Loucy (cell line): Measurements from ENCODE around the gene ZNF771.
"Not testable (repeated sequence)": the region's sequence is repeated elsewhere in the genome, so short reads cannot be mapped to it uniquely, and the experiment has no call there.

Source experiments
- H2AFZ ChIP-seq: fragments of 200-600 bp; sonication (generic); 2 replicates; pipeline ENCODE4 v1.6.0; 2016; ENCODE audit warnings: antibody characterized with exemption, mild to moderate bottlenecking, low read length, moderate library complexity
- H3F3A ChIP-seq: fragments of 200-600 bp; 2 replicates; pipeline ENCODE4 v1.6.0; 2016; ENCODE audit warnings: antibody characterized with exemption, low read depth, mild to moderate bottlenecking
- H3K27me3 ChIP-seq: fragments of 200-600 bp; sonication (generic); 2 replicates; pipeline ENCODE4 v1.6.1; 2014; ENCODE audit warnings: low read length, mild to moderate bottlenecking; ENCODE audit not compliant: insufficient read depth, poor library complexity, severe bottlenecking
- H3K36me3 ChIP-seq: fragments of 200-600 bp; sonication (generic); 2 replicates; pipeline ENCODE4 v1.6.1; 2016; ENCODE audit warnings: low read length; ENCODE audit not compliant: insufficient read depth
- H3K4me1 ChIP-seq: fragments of 200-600 bp; sonication (generic); 2 replicates; pipeline ENCODE4 v1.5.1; 2014; ENCODE audit warnings: low read length, mild to moderate bottlenecking; ENCODE audit not compliant: insufficient read depth, poor library complexity, severe bottlenecking
- H3K4me2 ChIP-seq: fragments of 200-600 bp; sonication (generic); 2 replicates; pipeline ENCODE4 v1.6.0; 2014; ENCODE audit warnings: antibody characterized with exemption, low read length, low read depth, mild to moderate bottlenecking; ENCODE audit not compliant: poor library complexity, severe bottlenecking
- H3K4me3 ChIP-seq: fragments of 200-600 bp; sonication (generic); 2 replicates; pipeline ENCODE4 v1.5.1; 2014; ENCODE audit warnings: low read length, mild to moderate bottlenecking, mixed read lengths; ENCODE audit not compliant: poor library complexity, severe bottlenecking
- H3K79me2 ChIP-seq: fragments of 200-600 bp; sonication (generic); 2 replicates; pipeline ENCODE4 v1.6.1; 2014; ENCODE audit warnings: low read length; ENCODE audit not compliant: insufficient read depth
- H3K9ac ChIP-seq: fragments of 200-600 bp; sonication (generic); 2 replicates; pipeline ENCODE4 v1.6.0; 2014; ENCODE audit warnings: mild to moderate bottlenecking, low read depth, low read length, moderate library complexity; ENCODE audit not compliant: poor library complexity, severe bottlenecking
- H3K9me2 ChIP-seq: fragments of 200-600 bp; sonication (generic); replicated peaks from 2 replicates; pipeline ENCODE4 v1.6.1; 2016; ENCODE audit warnings: low read depth, low read length, mixed read lengths
- H3K9me3 ChIP-seq: fragments of 200-600 bp; sonication (generic); 2 replicates; pipeline ENCODE4 v1.6.1; 2014; ENCODE audit warnings: mild to moderate bottlenecking, antibody characterized with exemption, low read length, low read depth; ENCODE audit not compliant: insufficient read depth
- H4K20me1 ChIP-seq: fragments of 200-600 bp; sonication (generic); 2 replicates; pipeline ENCODE4 v1.6.0; 2014; ENCODE audit warnings: antibody characterized with exemption, low read length, mild to moderate bottlenecking; ENCODE audit not compliant: insufficient read depth, poor library complexity, severe bottlenecking
- EZH2phosphoT487 ChIP-seq: fragments of 200-600 bp; IDR thresholded peaks from 2 replicates; pipeline ENCODE4 v1.6.1; 2018; ENCODE audit warnings: antibody characterized with exemption, mild to moderate bottlenecking, moderate library complexity, borderline replicate concordance
- TF ChIP-seq, protein P1 (sequence below): fragments of 200-600 bp; sonication (generic); conservative IDR thresholded peaks from 2 replicates; pipeline ENCODE4 v1.5.1; 2014; ENCODE audit warnings: mild to moderate bottlenecking, antibody characterized with exemption, low read length

ZNF771 gene

DNA sequence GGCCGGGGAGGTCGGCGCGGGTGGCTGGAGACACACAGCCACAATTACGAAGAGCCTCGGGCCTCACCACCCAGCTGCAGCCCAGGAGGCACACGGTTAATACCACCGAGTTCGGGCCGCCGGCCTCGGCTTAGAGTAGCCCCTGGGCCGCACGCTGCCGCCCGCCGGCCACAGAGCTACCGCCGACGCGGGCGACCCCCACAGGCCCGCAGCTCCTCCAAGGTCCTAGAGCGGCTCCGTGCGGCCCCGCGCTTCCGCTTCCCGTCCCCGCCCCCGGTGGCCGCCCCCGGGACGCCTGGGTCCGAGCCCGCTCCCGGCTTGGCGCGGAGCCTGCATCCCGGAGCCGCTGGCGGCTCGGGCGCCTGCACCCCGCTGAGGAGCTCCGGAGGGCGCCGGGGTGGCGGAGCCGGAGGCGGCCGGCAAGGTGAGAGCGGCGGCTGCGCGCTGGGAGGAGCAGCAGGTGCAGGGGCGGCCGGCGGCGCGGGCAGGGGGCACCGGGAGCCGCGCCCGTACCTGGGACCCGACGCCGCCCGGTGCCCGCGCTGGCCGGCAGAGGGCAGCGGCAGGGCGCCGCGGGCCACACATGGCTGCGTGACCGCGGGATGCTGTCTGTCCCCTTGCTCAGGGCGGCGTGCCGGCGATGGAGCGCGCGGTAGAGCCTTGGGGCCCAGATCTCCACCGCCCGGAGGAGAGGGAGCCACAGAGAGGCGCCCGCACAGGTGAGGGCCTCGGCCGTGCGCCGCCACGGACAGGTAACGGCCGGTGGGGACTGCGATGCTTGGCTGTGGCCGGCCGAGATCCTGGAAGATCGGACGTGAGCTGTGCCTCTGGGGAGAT lies 12.0 kb upstream of the ZNF771 start, which contains the start of gene ZNF48:
TSS of gene ZNF48 (plus strand) at position 266 of the 837 bp plus-strand sequence. CDS start at position 641, 375 bp downstream.
- TF ChIP-seq, protein P1, sequence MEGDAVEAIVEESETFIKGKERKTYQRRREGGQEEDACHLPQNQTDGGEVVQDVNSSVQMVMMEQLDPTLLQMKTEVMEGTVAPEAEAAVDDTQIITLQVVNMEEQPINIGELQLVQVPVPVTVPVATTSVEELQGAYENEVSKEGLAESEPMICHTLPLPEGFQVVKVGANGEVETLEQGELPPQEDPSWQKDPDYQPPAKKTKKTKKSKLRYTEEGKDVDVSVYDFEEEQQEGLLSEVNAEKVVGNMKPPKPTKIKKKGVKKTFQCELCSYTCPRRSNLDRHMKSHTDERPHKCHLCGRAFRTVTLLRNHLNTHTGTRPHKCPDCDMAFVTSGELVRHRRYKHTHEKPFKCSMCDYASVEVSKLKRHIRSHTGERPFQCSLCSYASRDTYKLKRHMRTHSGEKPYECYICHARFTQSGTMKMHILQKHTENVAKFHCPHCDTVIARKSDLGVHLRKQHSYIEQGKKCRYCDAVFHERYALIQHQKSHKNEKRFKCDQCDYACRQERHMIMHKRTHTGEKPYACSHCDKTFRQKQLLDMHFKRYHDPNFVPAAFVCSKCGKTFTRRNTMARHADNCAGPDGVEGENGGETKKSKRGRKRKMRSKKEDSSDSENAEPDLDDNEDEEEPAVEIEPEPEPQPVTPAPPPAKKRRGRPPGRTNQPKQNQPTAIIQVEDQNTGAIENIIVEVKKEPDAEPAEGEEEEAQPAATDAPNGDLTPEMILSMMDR = peak; percentile 30
- TF ChIP-seq EZH2phosphoT487 = no peak

DNA sequence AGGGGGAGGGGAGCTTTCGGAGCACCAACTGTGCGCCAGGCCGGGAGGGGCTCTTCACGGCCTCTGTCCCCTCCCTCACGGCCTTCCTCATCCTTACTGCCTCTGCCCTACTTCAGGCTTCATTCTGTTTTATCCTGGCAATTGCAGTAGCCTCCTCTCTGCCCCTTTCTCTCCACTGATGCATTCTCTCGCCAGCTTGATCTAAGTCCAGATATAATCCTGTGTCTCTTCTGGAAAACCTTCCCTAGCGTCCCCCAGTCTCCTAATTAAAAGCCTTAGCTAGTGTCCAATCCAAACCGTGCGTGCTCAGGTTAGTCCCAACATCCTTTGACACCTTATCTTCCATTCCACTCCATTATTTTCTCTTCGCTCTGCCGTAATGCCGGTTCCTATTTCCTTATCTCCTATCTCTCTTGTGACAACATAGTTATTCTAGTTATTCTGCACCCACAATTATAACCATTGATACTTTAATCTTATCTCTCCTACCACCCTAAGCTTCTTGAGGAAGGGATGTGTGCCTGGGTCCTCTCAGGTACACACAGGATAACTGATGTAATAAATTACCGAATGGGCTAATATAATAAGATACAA lies 11.3 kb upstream of the ZNF771 start:
- peaks cover 8% of the 10 kb centered on the region; the same call in 1 of the 2 replicates for H3K36me3 ChIP-seq
- H3K4me1 ChIP-seq = peaks cover 55% of the 10 kb centered on the region
- H4K20me1 ChIP-seq = peaks cover 17% of the 10 kb centered on the region
- no peaks in the 10 kb centered on the region for H3K9me2 ChIP-seq
- TF ChIP-seq, protein P1 = no peak
- no peak for TF ChIP-seq EZH2phosphoT487
- no peaks in the 10 kb centered on the region for H3K9me3 ChIP-seq
- peaks cover 18% of the 10 kb centered on the region for H3F3A ChIP-seq
- peak overlapping the region; percentile 100 for H3K4me2 ChIP-seq
- H3K9ac ChIP-seq = peak overlapping the region; percentile 85
- no peaks in the 10 kb centered on the region for H3K27me3 ChIP-seq
- peak overlapping the region; percentile 99 for H3K4me3 ChIP-seq
- H2AFZ ChIP-seq = peak overlapping the region; percentile 46; the same call in 1 of the 2 replicates
- H3K79me2 ChIP-seq = peaks cover 45% of the 10 kb centered on the region

More for the DNA sequence above, 12.0 kb upstream of the ZNF771 start, which contains the start of gene ZNF48:
- peak within 1 kb of the TSS; percentile 98 for H2AFZ ChIP-seq
- peaks cover 14% of the 10 kb centered on the region for H3F3A ChIP-seq
- no peaks in the 10 kb centered on the region for H3K9me2 ChIP-seq
- H3K27me3 ChIP-seq = no peaks in the 10 kb centered on the region
- no peaks in the 10 kb centered on the region for H3K9me3 ChIP-seq
- peaks cover 45% of the 10 kb centered on the region for H3K79me2 ChIP-seq
- H3K4me1 ChIP-seq = peaks cover 51% of the 10 kb centered on the region
- peak within 1 kb of the TSS; percentile 100 for H3K4me2 ChIP-seq
- peak within 1 kb of the TSS; percentile 99 for H3K4me3 ChIP-seq
- H3K9ac ChIP-seq = peak within 1 kb of the TSS; percentile 89
- peaks cover 17% of the 10 kb centered on the region for H4K20me1 ChIP-seq
- peaks cover 8% of the 10 kb centered on the region; the same call in 1 of the 2 replicates for H3K36me3 ChIP-seq

DNA sequence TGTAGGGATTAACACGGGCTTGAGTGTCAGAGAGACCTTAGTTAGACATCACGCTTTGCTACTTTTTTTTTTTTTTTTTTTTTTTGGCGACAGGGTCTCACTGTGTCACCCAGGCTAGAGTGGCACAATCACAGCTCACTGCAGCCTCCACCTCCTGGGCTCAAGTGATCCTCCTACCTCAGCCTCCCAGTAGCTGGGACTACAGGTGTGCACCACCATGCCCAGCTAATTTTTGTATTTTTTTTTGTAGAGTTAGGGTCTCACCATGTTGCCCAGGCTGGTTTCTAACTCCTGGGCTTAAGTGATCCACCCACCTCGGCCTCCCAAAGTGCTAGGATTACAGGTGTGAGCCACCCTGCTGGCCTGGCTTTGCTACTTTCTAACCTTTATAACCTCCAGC lies 10.8 kb upstream of the ZNF771 start:
- H3K9me2 ChIP-seq, H3K27me3 ChIP-seq, H2AFZ ChIP-seq, H3K36me3 ChIP-seq, H3K9me3 ChIP-seq: not testable (repeated sequence)
- H3F3A ChIP-seq = peaks cover 22% of the 10 kb centered on the region
- H3K79me2 ChIP-seq = peaks cover 45% of the 10 kb centered on the region
- peaks cover 55% of the 10 kb centered on the region for H3K4me1 ChIP-seq
- H3K9ac ChIP-seq = peak overlapping the region; percentile 85
- peaks cover 17% of the 10 kb centered on the region for H4K20me1 ChIP-seq
- H3K4me2 ChIP-seq = peak overlapping the region; percentile 100
- peak overlapping the region; percentile 99 for H3K4me3 ChIP-seq
